Thyroid gland (tissue), 4 donors: ENCODE data around the gene MTIF3. TPM values are rescaled to one million over a fixed set of nuclear protein-coding genes. Genes with fewer than 3 reads are reported as not detected.

Source experiments
- DNase-seq, 2 donors: peaks; one replicate each; pipeline ENCODE4 v3.0.0-alpha.2; 2019
- H3K27ac ChIP-seq, 3 donors: fragments of 200-600 bp; sonication (generic); 1 replicate in 2 of 3; 2 replicates in 1 of 3; pipeline ENCODE4 v1.5.1; 2016 to 2019; ENCODE audit warnings: mild to moderate bottlenecking in 1 of 3, moderate library complexity in 1 of 3
- H3K27me3 ChIP-seq: fragments of 200-600 bp; sonication (generic); one replicate; pipeline ENCODE4 v1.5.1; 2019
- H3K36me3 ChIP-seq, 2 donors: fragments of 200-600 bp; sonication (generic); one replicate each; pipeline ENCODE4 v1.5.1; 2016 to 2019
- H3K4me1 ChIP-seq, 2 donors: fragments of 200-600 bp; sonication (generic); one replicate each; pipeline ENCODE4 v1.5.1; 2017 to 2019
- H3K4me3 ChIP-seq, 3 donors: fragments of 200-600 bp; sonication (generic); replicated peaks in 1 of 3; 1 replicate in 2 of 3; 2 replicates in 1 of 3; pipeline ENCODE4 v1.5.1; 2016; ENCODE audit warnings: mild to moderate bottlenecking in 1 of 3
- H3K9me3 ChIP-seq: fragments of 200-600 bp; sonication (generic); one replicate; pipeline ENCODE4 v1.5.1; 2017
- CTCF ChIP-seq, 6 experiments: fragments of 200-600 bp in 3 of 6; fragments of 450-650 bp in 3 of 6; sonication (generic) in 3 of 6; IDR thresholded peaks; one replicate each; pipeline ENCODE4 v1.5.1; 2016 to 2019; ENCODE audit warnings: antibody characterized with exemption in 6 of 6, mild to moderate bottlenecking in 2 of 6, inconsistent platforms in 1 of 6, moderate library complexity in 1 of 6
- POLR2A ChIP-seq, 2 donors: fragments of 450-650 bp; IDR thresholded peaks; one replicate each; pipeline ENCODE4 v1.6.1; 2017; ENCODE audit warnings: antibody characterized with exemption in 2 of 2, mild to moderate bottlenecking in 2 of 2, moderate library complexity in 1 of 2
- WGBS, 2 donors: methylation state at CpG; one replicate each; pipeline ENCODE4 v1.1.5; 2017; 5-methylcytosine and 5-hydroxymethylcytosine counted together
- intact Hi-C: fragments of 100-400 bp; cut with DNase I; formaldehyde crosslinking; loops from one replicate; pipeline ENCODE4 v1.15.1; 2023
- small RNA-seq: library from RNA; depleted of rRNA; stranded (forward); fragments of <200 nt; gene quantifications from one replicate; pipeline ENCODE3, GENCODE V24; 2016
- total RNA-seq, 4 donors: library from RNA; depleted of rRNA; stranded (reverse); fragments of >200 nt; gene quantifications; one replicate each; pipeline ENCODE4 v1.2.3, GENCODE V29; 2016

The MTIF3 gene
- total RNA-seq, 4 donors from 2014 or later = 36.4 to 68.2 (median 54.8) TPM

DNA sequence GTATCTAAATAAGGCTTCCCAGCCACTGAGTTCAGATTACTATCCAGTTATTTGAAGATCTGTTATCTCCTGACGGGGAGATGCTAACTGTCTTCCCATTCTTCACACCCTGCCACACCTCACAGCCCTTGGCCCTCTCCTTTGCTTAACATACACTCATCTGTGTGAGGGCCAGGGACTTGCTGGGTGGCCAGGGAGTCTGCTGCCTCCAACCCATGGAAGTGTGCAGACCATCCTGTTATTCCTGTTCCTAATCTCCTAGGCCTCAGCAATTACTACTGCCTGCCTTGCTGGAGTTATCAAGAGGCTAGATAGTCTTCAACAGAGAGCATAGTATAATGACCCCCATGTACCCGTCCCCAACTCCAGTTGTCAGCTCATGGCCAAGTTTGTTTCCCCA is 62.1 kb downstream of the MTIF3 start:
- Histone ChIP-seq H3K27me3 (no peaks in the 10 kb centered on the region), H3K36me3 (no peaks in the 10 kb centered on the region), H3K9me3 (no peaks in the 10 kb centered on the region), H3K4me1 (peaks cover 3 to 4% of the 10 kb centered on the region in 2 donors), H3K4me3 (no peak overlapping the region), H3K27ac (no peak overlapping the region)
- WGBS, 2 donors = 74 to 91% methylated on average over 2 of the region's 2 CpGs
- intact Hi-C loops = no loop called here
- no peak for DNase-seq
- TF ChIP-seq POLR2A (IDR thresholded peaks at IDR 0.05) = no peak
- no peak for TF ChIP-seq CTCF (IDR thresholded peaks at IDR 0.05)

Small RNAs within 50 kb of the gene (small RNA-seq; reads per million reads assigned to genes)
- not detected for gene RNU6-63P
- gene RNY1P1 = not detected

Other genes starting within 250 kb of the MTIF3 start
- gene RPL21, start 199.0 kb downstream of the MTIF3 start, total RNA-seq = 1,000 to 10,000 TPM in 1 of 4 donors, 100 to 1,000 TPM in 3; 553 to 1,479 (median 807) TPM
- 10 to 100 TPM; 10.7 to 29.7 (median 12.9) TPM for gene RASL11A, start 179.7 kb downstream of the MTIF3 start, total RNA-seq
- 100 to 1,000 TPM in 3 of 4 donors, 10 to 100 TPM in 1; 50.2 to 145 (median 120) TPM for gene GTF3A, start 25.9 kb downstream of the MTIF3 start, total RNA-seq
- gene LNX2, start 170.0 kb upstream of the MTIF3 start, total RNA-seq = 10 to 100 TPM; 17.3 to 19.9 (median 17.8) TPM
- gene POLR1D, start 171.3 kb upstream of the MTIF3 start, total RNA-seq = 100 to 1,000 TPM in 2 of 4 donors, 10 to 100 TPM in 2; 64.1 to 111 (median 87.0) TPM